Liver (tissue), 9 donors: ENCODE results near the gene PCNT. TPM values are rescaled to one million over a fixed set of nuclear protein-coding genes. Genes with fewer than 3 reads are reported as not detected.

Source experiments
- DNase-seq: peaks from one replicate; pipeline ENCODE4 v3.0.0-alpha.2; 2017; ENCODE audit warnings: low spot score
- H3K27ac ChIP-seq, 2 donors: one replicate each; pipeline ENCODE4 v1.7.0; 2013; ENCODE audit warnings: inconsistent platforms in 2 of 2, low read length in 2 of 2, control low read depth in 1 of 2, low read depth in 1 of 2, mild to moderate bottlenecking in 1 of 2
- H3K27me3 ChIP-seq, 4 donors: one replicate each; pipeline versions ENCODE4 v1.6.1 to v1.7.0; 2013; ENCODE audit warnings: low read length in 3 of 4, inconsistent platforms in 1 of 4, mild to moderate bottlenecking in 1 of 4, moderate library complexity in 1 of 4; ENCODE audit not compliant: control insufficient read depth in 4 of 4, insufficient read depth in 4 of 4
- H3K36me3 ChIP-seq, 4 donors: one replicate each; pipeline versions ENCODE4 v1.6.1 to v1.7.0; 2013; ENCODE audit warnings: low read length in 3 of 4, mild to moderate bottlenecking in 3 of 4, low read depth in 1 of 4, moderate library complexity in 1 of 4; ENCODE audit not compliant: control insufficient read depth in 4 of 4, insufficient read depth in 3 of 4
- H3K4me1 ChIP-seq, 4 donors: one replicate each; pipeline versions ENCODE4 v1.6.1 to v1.7.0; 2013; ENCODE audit warnings: low read length in 3 of 4, mild to moderate bottlenecking in 3 of 4, moderate library complexity in 1 of 4; ENCODE audit not compliant: control insufficient read depth in 4 of 4, insufficient read depth in 4 of 4
- H3K4me3 ChIP-seq, 3 donors: one replicate each; pipeline versions ENCODE4 v1.6.1 to v1.7.0; 2013; ENCODE audit warnings: low read length in 3 of 3, control low read depth in 1 of 3, low read depth in 1 of 3, mild to moderate bottlenecking in 1 of 3
- H3K9ac ChIP-seq, 2 donors: one replicate each; pipeline ENCODE4 v1.7.0; 2013; ENCODE audit warnings: low read length in 2 of 2, mild to moderate bottlenecking in 2 of 2, moderate library complexity in 2 of 2, control low read depth in 1 of 2, low read depth in 1 of 2
- H3K9me3 ChIP-seq, 4 donors: one replicate each; pipeline versions ENCODE4 v1.6.1 to v1.7.0; 2013; ENCODE audit warnings: low read length in 3 of 4; ENCODE audit not compliant: control insufficient read depth in 4 of 4
- CTCF ChIP-seq: fragments of 150-350 bp; IDR thresholded peaks from 2 replicates; pipeline ENCODE4 v1.5.1; 2017; ENCODE audit warnings: improper control_type of control experiment, low read depth, low read length; ENCODE audit not compliant: missing input control
- FOXA1 ChIP-seq: IDR thresholded peaks from 2 replicates; pipeline ENCODE4 v1.6.1; 2016; ENCODE audit warnings: antibody characterized with exemption
- FOXA2 ChIP-seq: IDR thresholded peaks from 2 replicates; pipeline ENCODE4 v1.6.1; 2016; ENCODE audit warnings: antibody characterized with exemption
- HNF4G ChIP-seq: IDR thresholded peaks from 2 replicates; pipeline ENCODE4 v1.6.1; 2016; ENCODE audit warnings: antibody characterized with exemption
- JUND ChIP-seq, 2 donors: IDR thresholded peaks; 2 replicates each; pipeline ENCODE4 v1.6.1; 2016; ENCODE audit warnings: antibody characterized with exemption in 2 of 2
- MAX ChIP-seq: IDR thresholded peaks from 2 replicates; pipeline ENCODE4 v1.6.1; 2016; ENCODE audit warnings: antibody characterized with exemption
- NR2F2 ChIP-seq: IDR thresholded peaks from 2 replicates; pipeline ENCODE4 v1.6.1; 2016; ENCODE audit warnings: antibody characterized with exemption
- RAD21 ChIP-seq, 2 donors: IDR thresholded peaks; 2 replicates each; pipeline ENCODE4 v1.6.1; 2016; ENCODE audit warnings: antibody characterized with exemption in 2 of 2, mild to moderate bottlenecking in 2 of 2
- REST ChIP-seq: IDR thresholded peaks from 2 replicates; pipeline ENCODE4 v1.6.1; 2016; ENCODE audit warnings: antibody characterized with exemption, mild to moderate bottlenecking
- SP1 ChIP-seq: IDR thresholded peaks from 2 replicates; pipeline ENCODE4 v1.6.1; 2018; ENCODE audit warnings: antibody characterized with exemption, mild to moderate bottlenecking
- TAF1 ChIP-seq: conservative IDR thresholded peaks from 2 replicates; pipeline ENCODE4 v1.6.1; 2016; ENCODE audit warnings: antibody characterized with exemption, mild to moderate bottlenecking
- ZBTB33 ChIP-seq: IDR thresholded peaks from 2 replicates; pipeline ENCODE4 v1.6.1; 2016; ENCODE audit warnings: antibody characterized with exemption
- WGBS: extraction: QIAGEN DNeasy Blood & Tissue Kit; methylation state at CpG from one replicate; pipeline ENCODE4 v1.1.7; 2013; 5-methylcytosine and 5-hydroxymethylcytosine counted together
- polyA plus RNA-seq, 2 donors: library from polyadenylated mRNA; stranded (reverse) in 1 of 2; unstranded in 1 of 2; fragments of 200-250 nt in 1 of 2; fragments of >200 nt in 1 of 2; fragmentation: Nextera tagmentation in 1 of 2; extraction: Ambion mirVana in 1 of 2; gene quantifications; one replicate each; pipeline versions ENCODE4 v1.2.1 to v1.2.3, GENCODE V29; 2013 to 2015
- total RNA-seq, 2 donors: library from RNA; depleted of rRNA; stranded (reverse); fragments of >200 nt; gene quantifications; one replicate each; pipeline ENCODE4 v1.2.3, GENCODE V29; 2014
- donor health status: healthy.
- donor health status: healthy.
- donor health status: healthy.
- donor health status: healthy.
- donor health status: healthy.

Gene PCNT
- total and polyA plus RNA-seq, 4 donors = 6.7 to 36.8 (median 15.2) TPM

- no peak overlapping the region for H3K4me3 ChIP-seq
- H3K9ac ChIP-seq = no peak overlapping the region
- WGBS = 97% methylated on average over 9 of the region's 9 CpGs
- H3K36me3 ChIP-seq = peaks cover 0 to 16% (median 2%) of the 10 kb centered on the region in 4 donors
- no peak for TF ChIP-seq ZBTB33
- TF ChIP-seq RAD21 (IDR thresholded peaks at IDR 0.05) = no peak
- TF ChIP-seq SP1 = no peak
- no peak for TF ChIP-seq HNF4G
- TF ChIP-seq REST = no peak
- no peak for TF ChIP-seq FOXA1
- TF ChIP-seq FOXA2 = no peak
- no peak for TF ChIP-seq CTCF
- no peak overlapping the region for H3K27ac ChIP-seq
- H3K9me3 ChIP-seq = no peaks in the 10 kb centered on the region
- H3K4me1 ChIP-seq = no peaks in the 10 kb centered on the region
- DNase-seq = no peak
- H3K27me3 ChIP-seq = no peaks in the 10 kb centered on the region
Observed at GRCh38 chr21:46379691-46380090, 55.7 kb downstream of the PCNT start.

GRCh38 chr21:46381541-46381940 lies 57.6 kb downstream of the PCNT start:
- TF ChIP-seq NR2F2 = no peak
- TF ChIP-seq FOXA2 = no peak
- TF ChIP-seq ZBTB33 = no peak
- no peak for TF ChIP-seq MAX
- no peak for TF ChIP-seq FOXA1
- no peak for TF ChIP-seq TAF1
- TF ChIP-seq JUND (IDR thresholded peaks at IDR 0.05) = no peak
- TF ChIP-seq SP1 = no peak
- no peak for TF ChIP-seq HNF4G
- Histone ChIP-seq H3K4me1 (no peaks in the 10 kb centered on the region), H3K4me3 (no peak overlapping the region), H3K27me3 (no peaks in the 10 kb centered on the region), H3K36me3 (peaks cover 0 to 18% (median 4%) of the 10 kb centered on the region in 4 donors), H3K27ac (no peak overlapping the region), H3K9ac (no peak overlapping the region), H3K9me3 (no peaks in the 10 kb centered on the region)
- WGBS = 99% methylated on average over 5 of the region's 5 CpGs
- no peak for DNase-seq
